NCI-H748 (cell line): ENCODE results near the gene HSPH1.
"Not testable (repeated sequence)": the region's sequence is repeated elsewhere in the genome, so short reads cannot be mapped to it uniquely, and the experiment has no call there.

Experiments
- DNase-seq: peaks from one replicate; lab custom pipeline; 2025; ENCODE audit not compliant: unreplicated experiment; lab: John Stamatoyannopoulos, UW

The HSPH1 gene

GRCh38 chr13:31100721-31101120, 61.0 kb downstream of the HSPH1 start:
- DNase-seq: no peak

- DNase-seq: not testable (repeated sequence)
Observed at GRCh38 chr13:31097911-31098434, 63.7 kb downstream of the HSPH1 start.

- DNase-seq: peak; percentile 87
Observed at GRCh38 chr13:31096654-31097302, 64.9 kb downstream of the HSPH1 start.

GRCh38 chr13:31094331-31095015, 67.2 kb downstream of the HSPH1 start:
- no peak for DNase-seq

GRCh38 chr13:31093145-31093885, 68.4 kb downstream of the HSPH1 start:
- no peak for DNase-seq

- DNase-seq: no peak
Observed at GRCh38 chr13:31092646-31093045, 69.1 kb downstream of the HSPH1 start.

- peak; percentile 60 for DNase-seq
Observed at GRCh38 chr13:31090961-31091624, 70.6 kb downstream of the HSPH1 start.

- no peak for DNase-seq
Observed at GRCh38 chr13:31090096-31090495, 71.6 kb downstream of the HSPH1 start.

GRCh38 chr13:31089649-31090048, 72.1 kb downstream of the HSPH1 start:
- no peak for DNase-seq

- DNase-seq: no peak
Observed at GRCh38 chr13:31088826-31089420, 72.8 kb downstream of the HSPH1 start.
